Stimulated activated CD4-positive, alpha-beta T cell treated with anti-CD3 and anti-CD28 coated beads, TNF-alpha, amount 100 ng/mL, for 4 hours (primary cell): ENCODE results near the gene CRYL1.

Source experiments
- DNase-seq, 3 experiments: peaks; one replicate each; pipeline ENCODE4 v3.0.0-alpha.2; 2020; ENCODE audit warnings: low read depth in 3 of 3

Gene CRYL1

DNA sequence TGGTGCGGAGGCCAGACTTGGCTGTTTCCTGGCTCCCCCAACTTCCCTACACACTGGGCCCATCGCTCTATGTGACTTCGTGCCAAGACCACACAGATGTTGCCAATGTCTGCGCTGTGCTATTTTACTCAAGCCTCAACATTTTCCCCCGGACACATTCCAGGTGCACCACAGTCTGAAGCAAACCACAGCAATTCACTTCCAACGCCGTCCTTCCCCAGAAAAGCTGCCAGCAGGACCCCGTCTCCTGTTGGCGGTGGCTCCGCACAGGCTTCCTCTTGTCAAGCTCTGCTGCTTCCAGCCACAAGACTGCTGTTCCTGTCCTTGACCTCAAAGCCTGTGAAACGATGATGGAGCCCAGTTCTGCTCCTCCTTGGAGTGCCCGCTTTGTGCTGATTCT lies 100.7 kb downstream of the CRYL1 start:
- DNase-seq, result no peak

GRCh38 chr13:20424559-20424852 lies 101.2 kb downstream of the CRYL1 start:
- DNase-seq, result no peak

DNA sequence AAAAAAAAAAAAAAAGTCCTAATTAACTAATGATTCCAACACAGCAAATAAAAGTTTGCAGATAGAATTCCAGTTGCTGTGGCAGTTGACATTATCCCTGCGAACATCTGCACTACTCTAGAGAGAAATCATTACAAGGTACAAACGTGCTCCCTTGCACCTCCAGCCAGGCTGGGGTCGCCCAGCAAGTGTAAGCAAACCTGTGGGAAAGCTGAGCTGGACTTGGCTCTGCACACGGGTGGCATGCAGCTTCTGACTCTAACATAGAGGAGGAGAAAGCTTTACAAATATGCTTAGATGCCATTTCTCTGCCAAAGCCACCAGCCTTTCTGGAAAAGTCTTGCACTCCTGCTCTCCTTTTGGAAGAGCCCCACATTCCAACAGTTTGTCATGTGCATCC lies 103.3 kb downstream of the CRYL1 start:
- DNase-seq, result no peak

GRCh38 chr13:20420938-20421337 lies 104.7 kb downstream of the CRYL1 start:
- no peak for DNase-seq

DNA sequence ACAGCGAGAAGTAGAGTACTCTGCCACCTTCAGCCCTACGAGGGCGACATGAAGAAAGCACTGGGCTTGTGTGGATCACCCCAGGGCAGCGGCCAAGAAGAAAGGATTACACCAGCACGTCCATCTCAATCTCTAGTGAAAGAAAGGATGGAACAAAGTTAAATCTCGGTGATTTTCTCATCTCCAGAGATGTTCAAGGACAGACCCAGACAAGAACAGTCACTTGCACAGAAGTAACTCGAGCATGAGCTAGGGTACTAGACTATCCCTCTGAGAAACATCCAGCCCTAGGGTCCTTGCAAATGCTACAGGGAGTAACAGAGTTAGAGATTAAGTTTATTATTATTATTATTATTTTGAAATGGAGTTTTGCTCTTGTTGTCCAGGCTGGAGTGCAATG lies 106.7 kb downstream of the CRYL1 start:
- no peak for DNase-seq

- no peak for DNase-seq
Observed at GRCh38 chr13:20416223-20416745, 109.4 kb downstream of the CRYL1 start.

- DNase-seq, result no peak
Observed at GRCh38 chr13:20415694-20416107, 110.0 kb downstream of the CRYL1 start.

GRCh38 chr13:20415306-20415679 lies 110.4 kb downstream of the CRYL1 start:
- DNase-seq, result no peak

- no peak for DNase-seq
Observed at GRCh38 chr13:20414546-20415305, 110.9 kb downstream of the CRYL1 start.

DNA sequence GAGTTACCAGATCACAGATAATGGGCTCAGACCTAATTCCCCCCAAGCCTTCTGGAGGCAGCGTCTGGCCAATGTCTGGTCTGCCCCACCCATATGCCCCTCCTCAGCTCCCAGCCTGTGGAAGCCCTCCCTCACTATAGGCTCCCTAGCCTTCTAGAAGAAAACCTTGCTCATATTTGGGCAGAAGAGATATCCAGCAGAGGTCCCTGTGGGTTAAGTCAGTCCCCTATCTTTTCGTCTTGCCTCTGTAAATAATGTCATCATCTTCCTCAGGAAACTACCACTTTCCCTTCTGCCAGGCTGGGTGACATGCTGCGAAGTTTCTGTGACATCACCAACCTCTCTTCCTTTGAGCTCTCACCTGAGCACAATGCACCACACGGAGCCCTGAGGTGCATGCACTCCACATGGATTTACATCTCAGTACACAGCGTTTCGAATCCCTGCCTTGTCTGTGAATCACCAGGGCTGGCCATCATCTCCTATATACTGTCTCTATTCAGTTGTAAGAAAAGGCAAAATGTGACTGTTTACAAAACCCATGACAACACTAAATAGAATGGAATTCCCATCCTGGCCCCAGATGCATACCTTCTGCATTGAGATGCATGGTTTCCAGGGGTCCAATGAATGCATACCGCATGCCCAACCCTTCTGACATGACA lies 112.8 kb downstream of the CRYL1 start:
- no peak for DNase-seq

- peak in 1 of 3 experiments; percentile 23 for DNase-seq
Observed at GRCh38 chr13:20411638-20412342, 113.9 kb downstream of the CRYL1 start.

GRCh38 chr13:20410726-20411125 lies 114.9 kb downstream of the CRYL1 start:
- no peak for DNase-seq

DNA sequence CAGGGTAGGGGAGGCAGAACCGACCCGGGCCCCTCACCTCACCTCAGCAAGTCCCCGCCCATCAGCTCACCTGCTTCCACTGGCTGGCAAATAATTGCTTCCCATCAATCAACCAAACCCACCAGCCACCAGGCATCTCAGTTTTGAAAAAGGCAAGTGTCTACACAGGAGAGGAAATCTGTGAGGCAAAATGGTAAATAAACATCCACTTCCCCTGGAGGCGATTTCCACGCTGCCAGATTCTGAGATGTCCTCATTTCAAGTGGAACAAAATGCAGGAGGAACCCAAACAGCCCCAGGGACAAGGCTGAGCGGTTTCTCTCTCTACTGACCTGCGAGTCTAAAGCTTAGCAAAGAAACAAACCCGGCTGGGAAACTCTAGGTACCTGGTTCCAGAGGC lies 117.5 kb downstream of the CRYL1 start:
- DNase-seq, result no peak

DNA sequence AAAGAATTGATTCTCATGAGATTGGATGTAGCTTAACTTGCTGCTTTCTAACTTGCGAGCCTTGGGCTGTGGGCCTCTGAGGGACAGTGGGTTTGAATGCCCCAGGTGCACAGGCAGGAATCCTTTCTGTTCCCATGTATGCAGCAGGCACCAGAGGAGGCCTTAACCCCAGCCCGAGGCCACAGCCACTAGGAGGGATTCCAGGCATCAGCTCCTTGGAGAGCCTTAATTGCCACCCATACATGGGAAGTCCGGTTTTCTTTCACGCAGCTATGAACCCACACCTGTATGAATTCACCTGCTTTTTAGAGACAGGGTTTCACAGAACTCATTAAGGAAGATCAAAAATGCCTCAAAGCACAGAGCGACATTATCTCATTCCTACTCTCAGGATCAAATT lies 117.9 kb downstream of the CRYL1 start:
- no peak for DNase-seq

DNA sequence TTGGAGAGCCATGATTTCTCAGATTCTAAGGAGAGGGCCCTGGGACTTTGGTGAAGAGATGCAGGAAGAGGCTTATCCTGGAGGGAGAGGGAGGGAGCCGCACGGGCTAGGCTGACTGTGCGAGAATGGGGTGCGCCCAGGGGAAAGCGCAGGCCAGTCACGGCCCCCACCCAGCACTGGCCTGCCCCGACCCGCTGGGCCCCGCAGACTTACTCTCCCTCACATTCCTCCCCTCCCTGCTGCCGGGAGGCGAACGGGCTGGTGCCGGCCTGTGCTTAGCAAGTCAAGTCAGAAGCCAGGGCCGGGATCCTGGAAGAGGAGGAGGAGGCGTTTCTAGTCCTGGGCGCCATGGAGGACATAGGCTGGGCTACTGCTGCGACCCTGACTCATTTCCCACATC lies 120.0 kb downstream of the CRYL1 start:
- DNase-seq, result no peak

GRCh38 chr13:20404488-20405222 lies 121.0 kb downstream of the CRYL1 start:
- no peak for DNase-seq

- DNase-seq, result no peak
Observed at GRCh38 chr13:20403826-20404225, 121.8 kb downstream of the CRYL1 start.

GRCh38 chr13:20402881-20403280 lies 122.8 kb downstream of the CRYL1 start:
- DNase-seq, result no peak

- no peak for DNase-seq
Observed at GRCh38 chr13:20401931-20402856, 123.5 kb downstream of the CRYL1 start.

DNA sequence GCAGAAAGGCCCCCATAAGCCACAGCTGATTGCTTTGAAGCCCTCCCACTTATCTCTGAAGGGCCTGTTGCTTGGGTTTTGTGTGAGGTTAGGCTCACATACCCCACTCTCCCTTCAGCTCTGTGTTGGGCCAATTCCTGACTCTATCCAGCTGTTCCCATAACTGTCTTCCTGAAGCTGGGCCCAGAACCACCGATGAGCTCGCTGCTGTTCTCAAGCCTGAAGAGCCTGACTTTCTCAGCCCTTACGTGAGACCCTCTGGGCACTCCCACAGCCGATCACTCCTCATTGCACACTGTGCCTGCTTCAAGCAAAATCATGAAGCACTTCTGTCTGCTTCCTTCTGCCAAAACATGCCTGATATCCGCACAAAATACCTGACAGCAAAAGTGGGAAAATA lies 124.1 kb downstream of the CRYL1 start:
- no peak for DNase-seq

- DNase-seq, result no peak
Observed at GRCh38 chr13:20400774-20401173, 124.9 kb downstream of the CRYL1 start.
